IPS-NIHi7 (cell line): Measurements from ENCODE around the gene TNFRSF17.

ENCODE experiments used
- DNase-seq: peaks from one replicate; pipeline ENCODE4 v3.0.0; 2012; ENCODE audit warnings: mixed read lengths; ENCODE audit errors: extremely low spot score

TNFRSF17 gene

DNA sequence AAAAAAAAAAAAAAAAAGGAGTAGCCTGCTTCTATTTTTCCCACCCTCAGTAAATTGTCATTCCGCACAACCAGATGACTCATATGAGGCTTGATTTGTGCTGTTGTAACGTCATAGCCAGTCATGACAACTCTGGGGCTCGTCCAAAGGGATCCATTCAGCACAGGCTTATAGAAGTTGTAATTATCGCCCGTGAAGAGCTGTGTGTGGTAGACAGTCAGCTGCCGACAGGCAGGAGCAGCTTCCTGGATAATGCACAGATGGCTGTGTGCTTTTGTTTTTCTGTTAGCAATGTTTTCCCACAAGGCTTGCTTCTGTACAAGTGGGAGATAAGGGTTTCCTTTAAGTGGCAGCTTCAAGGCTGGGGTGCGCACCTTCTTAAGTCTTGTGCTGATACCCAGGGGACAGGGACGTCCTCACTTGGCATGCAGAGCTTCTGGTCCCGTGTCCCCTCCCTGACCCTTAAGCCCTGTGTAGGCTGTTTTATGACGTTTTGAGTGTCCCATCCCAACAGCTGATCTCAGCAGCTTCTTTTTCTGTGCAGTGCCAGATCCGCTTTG, 37.5 kb downstream of the TNFRSF17 start:
- no peak for DNase-seq

DNA sequence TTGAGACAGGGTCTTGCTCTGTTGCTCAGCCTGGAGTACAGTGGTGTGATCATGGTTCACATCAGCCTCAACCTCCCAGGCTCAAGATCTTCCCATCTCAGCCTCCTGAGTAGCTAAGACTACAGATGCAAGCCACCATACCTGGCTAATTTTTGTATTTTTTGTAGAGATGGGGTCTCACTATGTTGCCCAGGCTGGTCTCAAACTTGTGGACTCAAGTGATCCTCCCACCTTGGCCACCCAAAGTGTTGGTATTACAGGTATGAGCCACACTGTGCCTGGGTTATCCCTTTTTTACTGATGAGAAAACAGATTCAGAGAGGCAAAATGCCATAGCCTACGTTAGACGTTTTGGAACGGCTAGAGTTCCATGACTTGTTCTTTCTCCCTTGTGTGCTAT, 41.6 kb downstream of the TNFRSF17 start:
- DNase-seq: no peak

DNA sequence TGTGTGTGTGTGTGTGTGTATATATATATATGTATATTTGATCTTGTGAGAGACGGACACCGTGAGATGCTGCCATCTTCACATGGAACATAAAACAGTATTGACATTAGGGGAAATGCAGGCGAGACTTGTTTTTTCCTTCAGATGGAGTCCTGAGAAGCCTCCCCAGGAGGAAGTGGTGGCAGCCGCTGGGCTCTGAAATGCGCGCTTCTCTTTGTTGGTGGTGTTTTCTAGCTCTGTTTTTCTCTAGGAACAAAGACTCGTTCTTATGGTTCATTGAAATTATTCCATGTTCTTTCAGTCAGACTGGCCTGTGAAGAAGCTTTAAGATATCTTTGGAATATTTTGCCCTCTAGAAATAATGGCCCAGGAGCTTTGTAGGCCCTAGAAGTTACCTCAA, 44.5 kb downstream of the TNFRSF17 start:
- DNase-seq: no peak

- DNase-seq: no peak
These were observed 44.9 kb downstream of the TNFRSF17 start for GRCh38 chr16:12009922-12010321.

GRCh38 chr16:12010388-12011251, 45.6 kb downstream of the TNFRSF17 start:
- DNase-seq: no peak

- DNase-seq: no peak
These were observed 46.6 kb downstream of the TNFRSF17 start for GRCh38 chr16:12011565-12011964.

DNA sequence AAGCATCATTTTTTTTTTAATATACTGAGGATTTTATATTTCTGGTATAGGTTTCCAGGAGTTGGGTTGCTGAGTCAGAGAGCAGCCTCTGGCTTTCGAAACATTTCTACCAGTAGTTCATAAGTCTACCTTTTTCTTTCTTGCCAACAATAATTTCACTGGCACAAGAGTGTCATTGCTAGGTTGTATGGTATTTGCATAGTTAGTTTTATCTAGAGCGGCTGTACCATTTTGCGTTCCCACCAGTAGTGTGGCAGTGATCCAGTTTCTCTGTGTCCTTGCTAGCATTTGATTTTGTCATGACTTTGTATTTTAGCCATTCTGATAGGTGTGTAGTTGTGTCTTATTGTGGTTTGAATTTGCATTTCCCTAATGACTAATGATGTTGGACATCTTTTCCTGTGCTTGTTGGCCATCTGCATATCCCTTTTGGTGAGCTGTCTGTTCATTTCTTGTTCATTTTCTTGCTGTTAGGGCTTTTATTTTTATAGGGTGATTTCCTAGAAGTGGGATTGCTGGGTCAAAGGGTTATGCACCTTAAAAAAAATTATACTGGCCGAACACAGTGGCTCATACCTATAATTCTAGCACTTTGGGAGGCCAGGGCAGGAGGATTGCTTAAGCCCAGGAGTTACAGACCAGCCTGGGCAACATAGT, 51.4 kb downstream of the TNFRSF17 start:
- no peak for DNase-seq

DNA sequence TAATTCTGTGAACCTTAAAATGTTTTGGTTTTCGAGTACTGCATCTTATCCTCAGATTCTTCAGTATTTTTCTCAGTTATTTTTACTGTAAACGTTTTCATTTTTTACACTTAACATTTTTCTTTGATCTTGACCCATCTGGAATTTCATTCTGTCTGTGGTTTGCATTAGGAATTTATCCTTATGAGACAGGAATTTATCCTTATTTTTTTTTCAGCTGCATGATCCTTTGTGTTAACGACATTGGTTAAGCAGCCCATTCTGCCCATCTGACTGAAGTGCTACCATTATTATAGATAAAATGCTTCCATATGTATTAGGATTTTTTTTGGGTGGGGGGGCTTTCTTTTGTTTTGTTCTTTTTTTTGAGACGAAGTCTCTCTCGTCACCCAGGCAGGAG, 52.5 kb downstream of the TNFRSF17 start:
- no peak for DNase-seq
